ENCODE measurements around the gene DIPK1B.

Gene DIPK1B

DNA sequence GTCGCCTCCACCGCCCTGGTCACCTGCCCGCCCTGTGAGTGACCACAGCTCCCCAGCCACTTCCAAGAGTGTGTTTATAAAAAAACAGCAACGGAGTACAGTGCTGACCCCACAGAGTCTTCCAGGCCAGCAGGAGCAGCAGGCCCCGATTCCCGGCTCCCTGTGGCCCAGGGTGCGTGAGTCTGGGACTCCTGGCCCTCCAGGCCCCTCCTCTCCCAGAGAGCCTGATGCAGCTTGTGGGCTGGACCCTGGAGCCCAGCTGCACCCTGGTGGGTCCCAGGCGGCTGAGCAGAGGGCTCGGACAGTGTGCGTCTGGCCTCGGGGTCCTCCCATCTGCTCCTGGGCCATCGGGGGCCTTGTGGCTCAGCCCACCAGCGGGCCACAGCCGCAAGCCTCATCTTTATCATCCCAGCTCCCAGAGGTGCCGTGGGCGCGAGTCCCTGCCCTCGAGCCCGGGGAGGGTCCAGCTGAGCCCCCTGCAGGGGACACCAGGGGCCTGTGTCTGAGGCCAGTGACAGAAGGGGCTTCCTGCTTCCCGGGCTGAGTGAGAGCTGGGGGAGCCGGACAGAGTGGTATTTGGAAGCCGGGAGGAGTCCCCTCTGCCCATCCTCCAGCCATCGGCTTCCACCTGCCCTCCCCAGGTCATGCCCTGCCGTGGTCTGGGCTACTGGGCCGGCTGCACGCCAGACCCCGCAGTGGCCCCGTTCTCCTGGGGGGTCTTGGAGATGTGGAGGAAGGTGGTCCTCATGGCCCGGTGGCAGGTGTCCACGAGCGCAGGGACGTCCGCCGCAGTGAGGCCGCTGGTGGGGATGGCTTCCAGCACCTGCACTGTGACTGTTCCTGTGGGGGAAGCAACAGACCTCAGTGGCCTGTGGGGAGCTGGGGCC lies 39.0 kb upstream of the DIPK1B start:
- DNase-seq: no peak

DNA sequence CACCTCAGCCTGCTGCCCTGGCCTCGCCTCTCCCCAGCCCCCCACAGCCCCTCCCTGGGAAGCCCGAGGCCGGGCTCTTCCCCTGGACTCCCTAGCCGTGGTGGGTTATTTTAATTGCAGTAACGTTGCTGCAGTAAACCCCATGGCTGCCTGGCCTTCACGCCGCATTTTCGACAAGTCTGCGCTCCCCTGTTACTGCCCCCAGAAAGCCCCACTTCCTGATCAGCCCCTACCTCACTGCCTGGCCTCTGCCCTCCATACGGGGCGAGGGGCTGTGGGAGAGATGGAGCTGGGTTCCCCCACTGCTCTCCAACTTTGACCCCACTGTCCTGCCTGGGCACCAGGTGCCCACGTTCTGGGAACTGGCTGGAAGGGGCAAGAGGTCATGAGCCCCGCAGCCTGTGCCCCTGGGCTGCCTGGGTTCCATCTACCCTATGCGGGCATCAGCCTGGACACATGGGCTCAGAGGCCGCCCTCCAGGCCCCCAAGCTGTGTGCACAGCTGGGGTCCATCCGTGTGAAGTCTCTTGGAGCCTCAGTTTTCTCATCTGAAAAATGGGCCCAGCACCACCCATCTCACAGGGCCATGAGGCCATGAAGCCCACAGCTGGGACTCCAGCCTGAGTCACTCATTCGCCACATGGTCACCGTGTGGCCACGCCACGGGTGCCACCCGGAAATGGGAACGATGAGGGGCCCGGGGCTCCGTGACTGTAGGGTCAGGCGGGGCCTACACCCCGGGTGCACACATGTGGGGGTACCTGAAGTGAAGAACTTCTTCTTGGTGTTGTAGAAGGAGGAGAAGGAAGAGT lies 38.2 kb upstream of the DIPK1B start:
- DNase-seq: no peak

DNA sequence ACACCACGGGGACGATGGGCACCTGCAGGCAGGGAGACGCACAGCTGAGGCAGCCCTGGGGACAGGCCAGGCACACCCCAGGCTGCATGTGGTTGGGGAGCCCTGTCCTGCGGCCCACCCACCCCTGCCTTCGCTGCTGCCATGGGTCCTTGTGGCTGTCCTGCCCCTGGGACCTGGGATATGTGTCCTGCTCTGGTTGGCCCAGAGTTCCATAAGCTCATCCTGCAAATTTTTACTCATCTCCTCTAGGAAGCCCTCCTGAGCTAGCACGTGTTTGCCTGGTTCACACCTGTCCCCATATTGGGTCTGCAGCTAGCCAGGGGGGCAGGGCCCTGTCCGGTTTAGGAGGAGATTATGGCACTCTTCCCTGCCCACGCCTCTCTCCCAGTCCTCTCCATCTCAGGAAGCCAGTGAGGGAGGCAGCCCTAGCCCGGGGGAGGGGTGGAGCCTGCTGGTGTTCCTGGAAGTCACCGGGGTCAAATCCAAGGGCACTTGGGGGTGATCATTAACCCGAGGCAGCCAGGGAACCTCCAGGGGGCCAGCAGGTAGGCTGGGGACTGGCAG lies 37.5 kb upstream of the DIPK1B start:
- no peak for DNase-seq

DNA sequence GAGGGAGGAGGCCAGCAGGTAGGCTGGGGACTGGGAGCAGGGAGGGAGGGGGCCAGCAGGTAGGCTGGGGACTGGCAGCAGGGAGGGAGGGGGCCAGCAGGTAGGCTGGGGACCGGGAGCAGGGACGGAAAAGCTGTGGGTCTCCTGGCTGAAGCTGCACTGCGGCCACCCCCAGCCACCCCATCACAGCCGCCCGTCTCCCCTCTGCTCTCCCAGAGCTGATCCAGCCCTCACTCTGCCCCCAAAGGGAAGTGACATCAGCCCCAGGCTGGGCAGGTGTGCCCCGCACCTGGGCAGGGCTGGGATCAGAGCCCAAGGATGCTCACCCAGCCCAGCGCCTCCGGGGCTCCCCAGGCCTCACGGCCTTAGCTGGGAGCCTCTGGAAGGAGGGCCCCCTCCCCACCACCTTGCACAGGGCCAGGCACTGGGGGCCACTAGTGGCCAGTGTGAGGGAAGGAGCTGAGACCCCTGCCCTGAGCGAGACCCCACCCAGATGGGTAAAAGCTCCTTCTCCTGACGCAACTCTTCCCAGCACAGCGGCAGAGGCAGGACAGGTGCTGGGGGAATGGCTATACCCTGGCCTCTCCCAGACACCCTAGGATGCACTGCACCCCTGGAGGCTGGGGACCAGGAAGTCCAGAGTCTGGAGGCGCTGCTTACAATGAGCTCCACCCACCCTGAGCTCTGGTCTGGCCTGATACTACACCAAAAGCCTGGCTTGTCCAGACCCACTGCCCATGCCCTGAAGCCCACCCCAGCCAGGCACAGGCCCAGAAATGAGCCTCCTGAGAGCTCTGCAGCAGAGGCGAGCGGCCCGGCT lies 36.7 kb upstream of the DIPK1B start:
- DNase-seq: no peak

DNA sequence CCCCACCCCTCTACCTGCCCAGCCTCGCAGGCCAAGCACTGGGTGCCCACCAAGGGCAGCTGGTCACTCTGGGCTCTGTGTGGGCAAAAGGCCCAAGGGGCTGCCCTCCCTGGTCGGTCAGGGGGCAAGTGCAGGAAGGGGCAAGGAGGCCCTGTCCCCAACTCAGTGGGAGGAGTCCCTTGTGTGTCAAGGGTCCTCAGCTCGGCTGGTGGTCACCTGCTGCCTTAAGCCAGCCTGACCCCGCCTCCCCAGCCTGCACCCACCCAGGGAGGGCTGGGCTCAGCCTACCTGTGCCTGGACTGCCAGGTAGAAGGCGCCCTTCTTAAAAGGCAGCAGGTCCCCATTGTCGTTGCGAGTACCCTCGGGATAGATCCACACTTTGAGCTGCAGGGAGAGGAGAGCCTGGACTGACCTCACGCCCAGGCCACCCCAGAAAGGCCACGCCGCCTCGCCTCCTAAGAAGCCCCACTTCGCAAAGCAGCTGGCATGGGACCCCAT lies 36.0 kb upstream of the DIPK1B start:
- DNase-seq: no peak

DNA sequence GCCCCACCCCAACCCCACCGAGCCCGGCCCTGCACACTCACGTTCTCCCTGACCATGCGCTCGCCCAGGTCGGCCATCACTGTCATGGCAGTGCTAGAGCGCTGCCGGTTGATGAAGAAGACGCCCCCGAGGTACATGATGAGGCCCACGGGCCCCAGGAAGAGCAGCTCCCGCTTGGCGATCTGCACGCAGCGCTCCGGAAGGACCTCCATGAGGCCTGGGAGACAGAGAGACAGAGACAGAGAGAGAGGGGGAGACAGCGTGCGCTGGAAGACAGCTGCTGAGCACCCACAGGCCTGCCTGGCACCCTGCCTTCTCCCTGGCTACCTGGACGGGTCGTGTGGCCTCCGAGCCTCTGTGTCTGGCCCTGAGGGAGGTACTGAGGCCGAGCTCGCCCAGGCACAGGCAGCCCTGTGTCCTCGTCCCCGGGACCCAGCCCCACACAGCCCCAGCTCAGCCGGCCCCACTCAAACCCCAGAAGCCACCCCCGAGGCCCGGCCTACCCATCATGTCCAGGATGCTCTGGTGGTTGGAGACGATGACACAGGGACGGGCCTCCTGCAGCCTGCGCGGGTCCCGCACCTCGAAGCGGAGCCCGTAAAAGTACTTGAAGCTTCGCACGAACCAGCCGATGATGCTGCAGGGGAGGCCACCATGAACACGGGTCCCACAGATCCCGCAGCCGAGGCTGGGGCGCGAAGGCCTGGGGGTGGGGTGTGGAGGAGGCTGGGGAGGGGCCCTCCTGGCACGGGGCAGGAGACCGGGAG lies 35.3 kb upstream of the DIPK1B start:
- DNase-seq: no peak

DNA sequence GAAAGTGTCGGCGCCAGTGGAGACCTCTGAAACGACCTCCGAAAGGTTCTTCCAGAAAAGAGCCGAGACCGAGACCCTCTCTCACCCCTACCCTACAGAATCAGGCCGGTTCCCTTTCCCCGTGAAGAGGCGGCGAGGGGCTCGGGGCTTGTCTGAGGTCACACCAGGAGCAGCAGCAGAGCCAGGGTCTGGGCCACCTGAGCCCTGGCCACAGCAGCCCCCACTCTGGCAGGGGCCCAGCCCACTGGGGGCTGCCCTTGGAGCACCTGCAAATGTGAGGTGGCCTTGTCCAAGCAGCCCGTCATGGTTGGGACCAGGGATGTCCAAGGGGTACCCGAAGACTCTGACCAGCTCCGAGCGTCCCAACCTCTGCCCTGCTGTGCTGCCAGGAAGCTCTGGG lies 34.3 kb upstream of the DIPK1B start:
- no peak for DNase-seq

DNA sequence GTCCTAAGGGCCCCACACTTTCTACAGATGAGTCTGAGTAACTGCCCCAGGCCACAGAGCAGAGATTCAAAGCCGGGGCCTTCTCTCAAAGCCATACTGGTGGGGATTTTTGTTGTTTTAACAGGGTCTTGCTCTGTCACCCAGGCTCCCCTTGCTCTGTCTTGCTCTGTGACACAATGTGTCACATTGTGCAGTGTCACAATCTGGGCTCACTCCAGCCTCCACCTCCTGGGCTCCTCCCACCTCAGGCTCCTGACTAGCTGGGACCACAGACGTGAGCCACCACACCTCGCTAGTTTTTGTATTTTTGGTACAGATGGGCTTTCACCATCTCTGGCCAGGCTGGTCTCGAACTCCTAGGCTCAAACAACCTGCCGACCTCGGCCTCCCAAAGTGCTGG lies 33.7 kb upstream of the DIPK1B start:
- no peak for DNase-seq

DNA sequence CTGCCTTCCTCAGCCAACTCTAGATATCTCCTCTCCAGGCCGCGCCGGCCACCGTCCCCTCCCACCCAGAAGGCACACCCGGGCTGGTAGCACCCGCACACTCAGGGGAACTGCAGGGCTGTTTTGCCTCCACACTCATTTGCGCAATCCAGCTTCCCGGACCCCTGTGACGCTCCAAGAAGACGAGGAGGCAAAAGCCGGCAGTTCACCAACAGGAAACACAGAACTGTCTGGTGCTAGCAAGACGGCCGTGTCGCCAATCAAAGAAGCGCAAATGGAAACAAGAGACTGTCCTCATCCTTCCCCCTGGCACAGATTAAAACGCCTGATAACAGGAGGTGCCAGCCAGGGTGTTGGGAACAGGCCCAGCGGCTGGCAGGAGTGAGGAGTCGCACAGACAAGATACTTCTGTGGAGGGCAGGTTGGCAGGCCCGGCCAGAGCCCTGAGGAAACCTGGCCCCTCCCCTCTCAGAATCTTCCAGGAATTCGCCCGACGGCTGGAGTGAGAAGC lies 32.9 kb upstream of the DIPK1B start:
- peak in 3 of 14 donors; percentile 30 to 42 (median 39) for DNase-seq

DNA sequence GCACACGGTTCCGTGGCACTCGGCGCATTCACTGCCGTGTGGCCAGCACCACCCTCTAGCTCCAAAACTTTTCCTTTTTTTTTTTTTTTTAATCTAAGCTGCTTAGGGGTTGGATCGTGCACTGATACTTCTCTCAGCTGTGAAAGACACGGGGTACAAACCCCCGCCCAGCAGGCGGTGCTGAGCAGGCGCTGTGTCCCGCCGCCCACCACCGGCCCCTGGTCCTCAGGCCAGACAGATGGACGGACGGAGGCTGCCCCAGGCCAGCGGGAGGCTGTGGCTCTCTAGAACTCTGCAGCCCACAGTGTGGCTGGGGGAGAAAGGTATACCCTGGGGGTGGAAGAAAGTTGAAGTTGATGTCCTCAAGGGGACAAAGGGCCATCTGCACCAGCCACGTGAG lies 31.3 kb upstream of the DIPK1B start:
- DNase-seq: no peak

DNA sequence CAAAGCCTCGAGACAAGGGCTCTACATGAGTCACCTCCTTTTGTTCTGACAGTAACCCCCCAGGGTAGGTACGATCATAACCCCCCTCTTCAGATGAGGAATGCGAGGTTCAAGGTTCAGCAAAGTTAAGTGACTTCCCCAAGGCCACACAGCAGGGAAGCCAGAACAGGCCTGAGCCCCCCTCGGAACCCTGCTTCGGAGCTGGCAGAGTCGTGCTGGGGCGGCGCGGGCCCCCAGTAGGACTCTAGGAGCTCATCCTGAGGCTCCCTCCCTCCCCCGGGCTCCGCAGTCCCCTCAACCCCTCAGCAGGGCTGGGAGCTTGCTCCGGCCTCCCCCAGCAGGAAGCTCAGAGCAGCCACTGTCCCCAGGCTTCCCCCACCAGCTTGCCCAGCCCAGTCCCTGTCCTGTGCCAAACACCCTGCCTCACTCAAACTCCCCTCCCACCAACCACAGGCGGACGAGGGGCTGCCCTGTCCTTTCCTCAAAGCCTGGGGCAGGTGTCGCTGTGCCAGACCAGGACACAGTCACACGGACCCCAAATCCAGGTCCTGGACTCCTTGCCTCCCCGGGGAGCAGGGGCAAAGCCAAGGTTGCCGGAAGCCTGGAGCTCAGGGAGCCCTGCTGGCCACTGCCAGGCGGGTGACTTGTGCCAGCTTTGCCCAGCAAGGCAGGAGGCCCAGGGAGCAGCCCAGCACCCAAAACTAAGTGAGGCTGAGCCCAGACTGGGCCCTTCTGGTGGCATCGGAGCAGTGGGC lies 30.2 kb upstream of the DIPK1B start:
- DNase-seq: no peak

DNA sequence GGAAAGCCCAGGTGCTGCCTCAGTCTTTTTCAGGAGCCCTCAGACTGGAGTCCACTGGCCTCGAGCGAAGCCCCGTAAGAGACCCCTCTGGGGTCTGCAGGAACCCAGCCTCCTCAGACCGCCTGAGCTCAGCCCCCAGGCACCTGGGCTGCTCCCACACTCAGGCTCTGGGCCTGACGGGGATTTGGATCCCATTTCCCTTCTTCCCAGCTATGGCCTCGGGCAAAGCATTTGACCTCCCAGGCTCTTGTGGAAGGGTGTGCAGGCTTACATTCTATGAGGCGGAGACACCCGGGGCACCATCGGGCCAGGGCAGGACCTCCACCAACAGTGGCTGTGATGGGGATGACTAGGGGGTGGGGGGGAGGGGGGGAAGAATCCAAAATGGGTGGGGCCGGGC lies 29.7 kb upstream of the DIPK1B start:
- DNase-seq: no peak

DNA sequence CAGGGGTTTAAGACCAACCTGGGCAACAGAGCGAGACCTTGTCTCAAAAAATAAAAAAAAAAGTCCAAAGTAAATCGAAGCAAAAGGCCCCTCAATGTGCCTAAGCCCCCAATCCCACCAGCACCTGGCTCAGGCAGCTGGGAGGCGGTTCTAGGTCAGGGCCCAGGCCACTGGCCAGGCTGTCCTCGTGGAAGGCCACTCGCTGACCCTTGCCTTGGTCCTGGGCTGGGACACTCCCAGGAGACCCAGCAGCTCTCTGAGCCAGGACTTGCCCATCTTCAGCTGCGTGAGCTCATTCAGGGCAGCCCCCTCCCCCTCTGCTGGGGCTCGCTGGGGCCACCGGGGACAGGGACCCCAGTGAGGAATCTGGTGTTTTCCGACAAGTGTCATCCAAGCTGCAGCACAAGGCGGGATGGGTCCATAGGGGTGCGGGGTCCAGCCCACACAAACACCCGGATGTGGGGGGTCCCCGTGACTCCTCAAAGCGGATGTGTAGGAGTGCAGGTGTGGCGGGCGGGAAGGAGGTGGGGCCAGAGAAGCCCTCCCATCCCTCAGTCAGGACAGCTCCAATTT lies 29.1 kb upstream of the DIPK1B start:
- DNase-seq: no peak

DNA sequence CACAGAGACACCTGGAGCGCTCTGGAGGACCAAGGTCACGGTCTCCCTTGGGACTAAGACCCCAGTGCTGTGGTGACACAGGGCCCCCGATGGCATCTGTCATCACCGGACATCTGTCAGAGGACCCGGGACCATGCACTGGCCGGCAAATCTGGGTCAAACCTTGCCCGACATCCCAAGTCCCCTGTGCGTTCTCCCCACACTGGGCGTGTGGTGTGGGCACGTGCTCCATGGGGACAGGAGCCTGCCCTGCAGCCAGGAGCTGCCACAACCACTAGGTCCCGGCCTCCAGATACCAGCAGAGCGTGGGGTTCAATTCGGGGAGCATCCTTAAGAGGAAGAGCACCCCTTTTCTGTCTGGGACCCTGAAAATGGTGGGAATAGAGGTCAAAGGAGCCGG lies 28.6 kb upstream of the DIPK1B start:
- no peak for DNase-seq

DNA sequence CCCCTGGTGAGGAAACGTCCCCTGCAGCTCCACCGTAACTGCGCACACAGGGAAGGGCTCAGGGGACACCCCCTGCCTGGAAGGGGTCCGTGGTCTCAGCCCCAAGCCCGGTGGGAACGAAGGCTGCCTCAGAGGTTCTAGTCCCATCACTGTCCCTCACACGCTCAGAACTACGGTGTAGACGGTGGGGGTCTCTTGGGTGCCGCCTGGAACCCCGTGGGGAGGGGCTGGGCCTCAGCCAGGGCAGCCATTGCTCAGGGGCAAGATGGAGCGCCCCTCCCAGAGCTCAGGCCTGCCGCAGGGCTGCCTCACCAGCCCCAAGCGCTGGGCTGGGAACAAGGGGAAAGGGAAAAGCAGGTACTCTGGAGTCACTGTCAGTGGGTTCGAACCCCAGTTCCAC lies 28.0 kb upstream of the DIPK1B start:
- no peak for DNase-seq

DNA sequence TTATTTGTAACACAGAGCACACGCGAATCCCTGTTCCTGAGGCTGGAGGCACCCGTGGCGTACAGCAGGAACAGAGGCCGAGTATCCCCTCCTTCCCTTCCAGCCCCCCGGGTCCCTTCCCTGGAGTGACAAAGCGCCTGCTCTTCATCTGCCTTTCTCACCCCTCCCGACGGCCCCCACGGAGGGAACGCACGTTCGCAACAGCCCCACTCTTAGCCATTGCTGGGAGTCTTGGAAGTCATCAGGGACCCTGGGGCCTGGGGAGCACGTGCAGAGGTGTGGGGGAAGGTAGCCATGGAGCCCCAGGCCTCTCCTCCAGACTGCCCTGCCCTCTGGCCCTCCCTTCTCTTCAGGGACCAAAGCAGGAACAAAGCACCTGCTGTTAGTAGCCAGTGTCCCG lies 27.6 kb upstream of the DIPK1B start:
- no peak for DNase-seq

DNA sequence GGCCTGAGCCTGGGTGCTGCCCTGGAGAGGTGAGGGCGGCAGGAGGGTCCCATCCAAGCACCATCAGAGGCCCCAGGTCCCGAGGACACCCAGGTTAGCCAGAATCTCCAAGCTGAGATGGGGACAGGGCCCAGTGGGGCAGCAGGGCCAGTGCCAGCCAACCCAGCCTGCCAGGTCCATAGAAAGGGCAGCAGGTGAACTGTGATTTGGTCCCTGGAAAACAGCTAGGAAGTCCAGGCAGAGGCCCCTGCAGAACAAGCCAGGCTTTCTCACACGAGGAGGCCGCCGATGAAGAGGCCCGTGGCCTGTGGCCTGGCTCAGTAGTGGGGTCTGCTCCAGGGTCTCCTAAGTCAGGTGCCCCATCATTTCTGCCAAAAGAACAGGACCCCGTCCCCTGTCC lies 27.2 kb upstream of the DIPK1B start:
- no peak for DNase-seq

DNA sequence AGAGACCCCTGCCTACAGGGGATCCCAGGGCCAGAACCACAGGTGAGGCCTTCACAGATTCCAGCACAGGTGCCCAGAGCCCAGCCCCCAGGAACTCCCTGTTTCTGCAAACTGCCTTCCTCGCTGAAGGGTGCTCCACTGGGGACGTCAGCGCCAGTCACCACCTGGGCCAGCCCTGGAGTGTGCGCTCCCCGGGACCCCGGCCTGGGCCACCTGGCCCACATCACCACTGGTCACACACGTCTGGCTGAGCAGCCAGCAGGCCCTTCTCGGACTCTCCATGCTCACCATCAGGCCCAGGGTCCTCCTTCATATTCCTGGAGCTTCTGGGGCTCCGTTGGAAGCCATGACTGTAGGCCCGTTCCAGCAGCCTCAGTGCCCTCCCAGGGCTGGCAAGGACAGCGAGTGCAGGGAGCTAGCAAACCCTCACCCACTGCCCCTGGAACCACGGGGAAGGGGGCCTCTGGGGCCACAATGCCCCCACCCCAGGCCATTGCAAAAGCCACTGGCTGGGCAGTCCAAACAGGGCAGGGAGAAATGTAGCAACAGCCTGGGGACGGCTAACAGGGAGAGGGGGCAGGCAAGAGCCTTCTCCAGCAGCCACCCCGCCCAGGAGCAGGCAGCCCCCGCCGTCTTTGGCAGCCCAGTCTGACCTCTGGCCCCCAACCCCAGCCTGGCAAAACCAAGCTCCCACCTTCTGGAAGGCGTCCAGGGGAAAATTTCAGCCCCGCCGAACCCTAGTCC lies 26.4 kb upstream of the DIPK1B start:
- DNase-seq: no peak

DNA sequence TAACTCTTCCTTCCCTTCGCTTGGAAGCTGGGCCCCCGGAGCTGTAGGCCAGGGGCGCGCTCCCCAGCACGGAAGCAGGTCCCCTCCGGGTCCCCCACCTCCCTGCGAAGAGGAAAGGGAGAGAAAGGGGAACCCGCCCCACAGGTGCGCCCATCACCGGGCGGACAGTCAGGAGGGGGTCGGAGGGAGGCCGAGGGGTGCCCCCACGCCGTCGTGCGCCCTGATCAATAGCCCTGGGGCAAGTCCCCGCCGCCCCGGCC lies 25.9 kb upstream of the DIPK1B start:
- no peak for DNase-seq
